Measurements from ENCODE around the gene ERMARD. TPM values are rescaled to one million over a fixed set of nuclear protein-coding genes. Genes with fewer than 3 reads are reported as not detected.

The ERMARD gene
- total RNA-seq, 3 donors from 2014 or later (not counting 1 experiment from before 2014, with no cell fraction given), result 33.9 to 42.2 (median 36.4) TPM

DNA sequence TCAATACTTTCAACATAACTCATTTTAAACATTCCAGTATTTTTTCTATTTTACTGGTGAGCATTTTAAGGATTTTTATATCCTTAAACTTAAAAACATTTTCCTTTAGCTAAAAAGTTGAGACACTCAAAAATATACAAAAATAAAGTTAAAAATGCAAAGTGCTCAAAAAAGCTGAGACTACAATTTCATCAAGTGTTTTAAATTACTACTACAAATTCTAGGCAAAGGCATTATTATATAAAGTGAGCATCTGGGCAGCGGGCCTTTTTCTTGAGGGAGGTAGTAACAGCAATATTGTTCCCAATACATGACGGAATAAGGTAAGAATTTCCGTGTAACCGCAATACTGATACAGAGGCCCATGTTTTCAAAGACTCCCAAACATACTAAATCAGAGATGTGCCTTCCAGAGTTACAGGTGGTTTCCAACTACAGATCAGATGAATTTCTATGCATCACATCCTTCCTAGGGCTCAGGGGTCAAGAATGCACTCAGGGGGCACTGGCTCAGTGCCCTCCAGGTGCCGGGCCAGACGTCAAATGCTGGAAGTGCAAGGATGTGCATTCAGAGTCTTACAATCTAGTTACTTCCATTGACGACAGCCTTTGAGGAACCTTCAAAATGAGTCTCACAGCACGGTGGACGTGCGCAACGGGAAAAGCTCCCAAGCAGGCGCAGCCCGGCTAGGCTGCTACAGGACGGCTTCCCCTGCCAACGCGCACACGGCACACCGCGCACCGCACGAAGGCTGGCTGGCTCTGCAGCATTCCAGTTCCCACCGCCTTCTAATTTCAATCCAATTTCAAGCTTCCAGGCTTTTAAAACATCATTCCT is 28.8 kb upstream of the ERMARD start:
- Mint-ChIP-seq H3K27ac (peak overlapping the region; percentile 86 to 93), H3K27me3 (ENCODE audit: low read depth in 2 of 2) (no peaks in the 10 kb centered on the region), H3K4me3 (peak overlapping the region; percentile 93), H3K4me1 (peaks cover 12 to 16% of the 10 kb centered on the region in 2 donors), H3K36me3 (no peaks in the 10 kb centered on the region), H3K9me3 (no peaks in the 10 kb centered on the region)
- Histone ChIP-seq H3K36me3 (ENCODE audit: control insufficient read depth, insufficient read depth, low read length) (no peaks in the 10 kb centered on the region), H3K4me3 (ENCODE audit: low read length) (peak overlapping the region; percentile 74), H3K9me3 (ENCODE audit: control insufficient read depth, insufficient read depth, low read length) (no peaks in the 10 kb centered on the region), H3K27me3 (ENCODE audit: control insufficient read depth, insufficient read depth, low read length) (no peaks in the 10 kb centered on the region), H3K27ac (ENCODE audit: low read length) (peak overlapping the region; percentile 67), H3K4me1 (ENCODE audit: control insufficient read depth, insufficient read depth, low read length) (peaks cover 16% of the 10 kb centered on the region)
- ATAC-seq (peak in 2 of 3 donors; percentile 20 to 51), DNase-seq (peak; percentile 30 to 74)
- TF ChIP-seq, protein P1, sequence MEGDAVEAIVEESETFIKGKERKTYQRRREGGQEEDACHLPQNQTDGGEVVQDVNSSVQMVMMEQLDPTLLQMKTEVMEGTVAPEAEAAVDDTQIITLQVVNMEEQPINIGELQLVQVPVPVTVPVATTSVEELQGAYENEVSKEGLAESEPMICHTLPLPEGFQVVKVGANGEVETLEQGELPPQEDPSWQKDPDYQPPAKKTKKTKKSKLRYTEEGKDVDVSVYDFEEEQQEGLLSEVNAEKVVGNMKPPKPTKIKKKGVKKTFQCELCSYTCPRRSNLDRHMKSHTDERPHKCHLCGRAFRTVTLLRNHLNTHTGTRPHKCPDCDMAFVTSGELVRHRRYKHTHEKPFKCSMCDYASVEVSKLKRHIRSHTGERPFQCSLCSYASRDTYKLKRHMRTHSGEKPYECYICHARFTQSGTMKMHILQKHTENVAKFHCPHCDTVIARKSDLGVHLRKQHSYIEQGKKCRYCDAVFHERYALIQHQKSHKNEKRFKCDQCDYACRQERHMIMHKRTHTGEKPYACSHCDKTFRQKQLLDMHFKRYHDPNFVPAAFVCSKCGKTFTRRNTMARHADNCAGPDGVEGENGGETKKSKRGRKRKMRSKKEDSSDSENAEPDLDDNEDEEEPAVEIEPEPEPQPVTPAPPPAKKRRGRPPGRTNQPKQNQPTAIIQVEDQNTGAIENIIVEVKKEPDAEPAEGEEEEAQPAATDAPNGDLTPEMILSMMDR (IDR thresholded peaks at IDR 0.05), result no peak
- 5% methylated on average over 22 of the region's 22 CpGs for WGBS (ENCODE audit: insufficient coverage)
- intact Hi-C loops (cut with micrococcal nuclease), result loop anchor here (1.0 kb wide), 1 partner anchor 20 kb away; the partner anchor contains the start of genes C6orf120 and WDR27

DNA sequence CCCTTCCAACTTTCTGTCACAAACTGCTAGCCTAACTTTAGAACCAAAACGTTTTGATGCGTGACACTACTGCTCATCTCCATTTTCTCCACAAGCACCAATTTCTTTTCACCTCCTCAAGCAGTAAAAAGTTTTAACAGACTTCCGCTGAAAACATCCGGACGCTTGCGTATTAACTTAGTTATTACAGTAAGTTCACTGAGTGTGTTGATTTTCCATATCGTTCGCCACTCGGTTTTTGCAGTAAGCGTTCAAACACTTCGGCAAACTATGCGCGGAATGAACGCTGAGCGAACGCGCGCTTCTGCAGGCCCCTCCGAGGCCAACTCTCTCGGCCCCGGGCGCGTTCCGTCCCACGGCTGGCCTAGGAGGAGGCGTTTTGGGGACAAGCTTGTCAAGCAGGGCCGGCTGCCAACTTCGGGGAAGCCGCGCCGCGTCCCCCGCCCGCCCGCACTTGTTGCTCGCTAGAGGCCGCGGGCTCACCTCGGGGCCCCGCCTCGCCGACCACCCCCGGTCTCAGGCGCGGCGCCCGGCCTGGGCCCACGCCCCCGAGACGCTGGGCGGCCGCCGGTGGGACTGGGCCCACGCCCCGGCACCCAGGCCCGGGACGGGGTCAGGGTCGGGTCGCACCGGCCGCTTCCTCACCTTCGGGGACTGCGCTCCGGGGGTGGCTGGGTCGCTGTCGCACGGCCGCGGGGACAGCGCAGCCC is 28.1 kb upstream of the ERMARD start:
- H3K4me1 Mint-ChIP-seq, result peaks cover 12 to 16% of the 10 kb centered on the region in 2 donors
- peak overlapping the region; percentile 86 to 93 for H3K27ac Mint-ChIP-seq
- H3K27me3 Mint-ChIP-seq (ENCODE audit: low read depth in 2 of 2), result no peaks in the 10 kb centered on the region
- H3K36me3 Mint-ChIP-seq, result no peaks in the 10 kb centered on the region
- H3K9me3 ChIP-seq (ENCODE audit: control insufficient read depth, insufficient read depth, low read length), result no peaks in the 10 kb centered on the region
- ATAC-seq (peak; percentile 42 to 55 (median 52)), DNase-seq (peak; percentile 59 to 80)
- TF ChIP-seq, protein P1 (IDR thresholded peaks at IDR 0.05), result no peak
- H3K4me3 Mint-ChIP-seq, result peak overlapping the region; percentile 93
- intact Hi-C loops (cut with micrococcal nuclease), result loop anchor here (1.0 kb wide), 1 partner anchor 21 kb away; the partner anchor contains the start of genes C6orf120 and WDR27
- no peaks in the 10 kb centered on the region for H3K27me3 ChIP-seq (ENCODE audit: control insufficient read depth, insufficient read depth, low read length)
- H3K9me3 Mint-ChIP-seq, result no peaks in the 10 kb centered on the region
- peak overlapping the region; percentile 67 for H3K27ac ChIP-seq (ENCODE audit: low read length)
- peak overlapping the region; percentile 74 for H3K4me3 ChIP-seq (ENCODE audit: low read length)
- H3K36me3 ChIP-seq (ENCODE audit: control insufficient read depth, insufficient read depth, low read length), result no peaks in the 10 kb centered on the region
- WGBS (ENCODE audit: insufficient coverage), result under 1% methylated on average over 70 of the region's 70 CpGs
- peaks cover 16% of the 10 kb centered on the region for H3K4me1 ChIP-seq (ENCODE audit: control insufficient read depth, insufficient read depth, low read length)

DNA sequence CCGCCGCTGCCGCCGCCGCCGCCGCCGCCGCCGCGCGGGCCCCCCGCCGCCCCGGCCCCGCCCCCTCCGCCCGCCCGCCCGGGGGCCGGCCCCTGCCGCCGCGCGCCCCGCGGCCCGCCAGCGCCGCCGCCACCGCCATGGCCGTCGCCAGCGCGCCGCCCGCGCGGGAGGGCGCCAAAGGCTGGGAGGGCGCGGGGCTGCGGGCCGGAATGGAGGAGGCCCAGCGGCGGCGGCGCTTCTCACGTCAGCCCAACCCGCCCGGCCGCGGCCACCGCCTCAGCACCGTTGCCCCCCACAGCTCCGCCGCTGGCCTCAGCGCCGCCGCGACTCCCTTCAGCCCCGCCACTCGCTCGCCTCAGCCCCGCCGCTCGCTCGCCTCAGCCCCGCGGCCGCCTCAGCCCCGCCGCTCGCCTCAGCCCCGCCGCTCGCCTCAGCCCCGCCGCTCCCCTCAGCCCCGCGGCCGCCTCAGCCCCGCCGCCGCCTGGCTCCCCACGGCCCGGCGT is 27.4 kb upstream of the ERMARD start:
- Histone ChIP-seq H3K9me3 (ENCODE audit: control insufficient read depth, insufficient read depth, low read length) (no peaks in the 10 kb centered on the region), H3K36me3 (ENCODE audit: control insufficient read depth, insufficient read depth, low read length) (no peaks in the 10 kb centered on the region), H3K27ac (ENCODE audit: low read length) (no peak overlapping the region), H3K4me3 (ENCODE audit: low read length) (no peak overlapping the region), H3K27me3 (ENCODE audit: control insufficient read depth, insufficient read depth, low read length) (no peaks in the 10 kb centered on the region), H3K4me1 (ENCODE audit: control insufficient read depth, insufficient read depth, low read length) (peaks cover 16% of the 10 kb centered on the region)
- H3K36me3 Mint-ChIP-seq, result no peaks in the 10 kb centered on the region
- H3K27me3 Mint-ChIP-seq (ENCODE audit: low read depth in 2 of 2), result no peaks in the 10 kb centered on the region
- under 1% methylated on average over 89 of the region's 89 CpGs for WGBS (ENCODE audit: insufficient coverage)
- TF ChIP-seq, protein P1 (IDR thresholded peaks at IDR 0.05), result no peak
- no peaks in the 10 kb centered on the region for H3K9me3 Mint-ChIP-seq
- H3K4me1 Mint-ChIP-seq, result peaks cover 12 to 16% of the 10 kb centered on the region in 2 donors
- peak overlapping the region; percentile 64 for H3K4me3 Mint-ChIP-seq
- intact Hi-C loops (cut with micrococcal nuclease), result loop anchor here (1.0 to 2.0 kb wide), 2 partner anchors 22 to 27 kb away; partner anchors contain the start of genes C6orf120, DYNLT2, ERMARD and WDR27
- no peak overlapping the region for H3K27ac Mint-ChIP-seq
- ATAC-seq (peak; percentile 46 to 68 (median 64)), DNase-seq (peak; percentile 43 to 77)

Measured in natural killer cell (primary cell).